ENCODE measurements around the gene MAP3K7.

The MAP3K7 gene

DNA sequence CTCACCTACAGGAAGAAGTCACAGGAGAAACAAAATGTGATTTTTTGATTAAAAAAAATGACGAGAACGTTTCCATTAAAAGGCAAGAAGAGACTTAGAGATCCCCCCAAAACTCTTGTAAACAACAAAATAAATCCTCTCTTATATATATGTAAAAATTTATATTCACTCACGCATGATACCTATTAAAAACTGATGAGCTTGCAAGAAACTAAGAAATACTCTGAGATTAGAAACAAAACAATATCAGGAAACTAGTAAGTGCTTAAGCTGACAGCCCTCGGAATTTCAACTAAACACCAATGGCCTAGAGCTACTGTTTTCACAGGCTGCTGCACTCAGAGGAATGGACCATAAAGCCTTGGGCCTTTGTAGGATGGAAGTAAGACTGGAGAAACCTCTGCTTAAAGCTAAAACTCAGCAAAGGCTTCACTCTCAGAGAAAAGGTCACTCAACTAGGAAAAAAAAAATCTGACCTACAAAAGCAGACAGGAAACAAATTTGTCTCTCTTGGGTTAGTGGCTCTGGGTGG is 63.0 kb downstream of the MAP3K7 start:
- no peak for DNase-seq

DNA sequence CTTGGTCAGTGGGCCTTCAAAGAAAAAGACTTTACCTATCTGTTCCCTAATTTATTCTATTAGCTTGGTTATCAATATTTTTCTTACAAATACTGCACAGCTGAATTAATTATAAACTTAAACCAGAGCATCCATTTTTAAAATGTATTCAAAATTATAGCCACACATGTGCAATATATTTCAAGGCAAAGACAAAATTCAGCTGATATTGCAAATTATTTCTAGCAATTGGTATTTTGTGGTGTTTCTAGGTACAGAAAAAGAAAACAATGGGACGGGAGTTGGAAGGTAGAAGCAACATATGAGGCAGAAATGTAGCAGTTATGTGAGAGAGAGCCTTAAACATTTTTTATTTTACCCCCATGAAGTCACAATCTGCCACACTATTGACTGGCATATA is 64.9 kb downstream of the MAP3K7 start:
- DNase-seq, result no peak

DNA sequence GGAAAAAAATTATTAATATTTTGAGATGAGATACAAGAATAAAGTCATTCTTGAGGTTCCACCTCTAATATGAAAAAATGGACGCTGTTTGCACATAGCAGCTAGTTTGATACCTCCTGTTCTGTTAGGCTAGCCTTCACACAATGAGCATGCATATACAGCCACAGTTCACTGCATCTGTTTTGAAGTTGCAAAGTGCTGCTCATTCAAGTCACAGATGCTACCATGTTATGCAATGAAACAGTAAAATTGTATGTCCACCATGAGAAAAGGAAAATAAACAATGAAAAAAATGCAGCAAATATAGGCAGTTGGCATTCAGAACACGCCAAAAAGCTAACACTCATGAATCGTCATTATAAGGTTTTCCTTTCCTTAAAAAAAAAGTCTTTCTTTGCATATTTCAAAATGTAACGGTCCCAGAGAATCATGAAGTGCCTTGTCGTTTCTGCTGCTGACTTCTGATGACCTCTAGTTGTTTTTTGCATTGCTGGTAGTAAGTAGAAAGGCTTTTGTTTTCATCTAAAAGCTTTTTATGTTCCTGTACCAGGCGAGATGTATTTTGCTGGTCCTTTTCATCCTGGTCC is 70.7 kb downstream of the MAP3K7 start:
- no peak for DNase-seq

DNA sequence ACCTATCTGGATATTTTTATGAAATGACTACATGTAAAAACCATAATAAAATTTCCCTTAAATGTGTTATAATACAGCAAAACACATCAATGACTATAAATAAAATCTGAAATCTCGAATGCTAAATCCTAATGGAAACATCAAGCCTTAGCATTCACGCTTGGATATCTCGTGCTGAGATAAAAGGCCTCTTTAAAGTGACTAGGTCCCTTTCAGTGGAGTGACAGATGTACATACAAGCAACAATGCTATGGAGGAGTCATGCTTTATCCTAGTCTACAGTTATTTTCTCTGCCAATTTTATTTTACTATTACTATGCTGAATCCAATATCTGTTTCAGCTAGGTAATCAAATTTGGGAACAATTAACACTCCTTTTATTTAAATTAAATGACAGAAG is 72.4 kb downstream of the MAP3K7 start:
- DNase-seq, result no peak

DNA sequence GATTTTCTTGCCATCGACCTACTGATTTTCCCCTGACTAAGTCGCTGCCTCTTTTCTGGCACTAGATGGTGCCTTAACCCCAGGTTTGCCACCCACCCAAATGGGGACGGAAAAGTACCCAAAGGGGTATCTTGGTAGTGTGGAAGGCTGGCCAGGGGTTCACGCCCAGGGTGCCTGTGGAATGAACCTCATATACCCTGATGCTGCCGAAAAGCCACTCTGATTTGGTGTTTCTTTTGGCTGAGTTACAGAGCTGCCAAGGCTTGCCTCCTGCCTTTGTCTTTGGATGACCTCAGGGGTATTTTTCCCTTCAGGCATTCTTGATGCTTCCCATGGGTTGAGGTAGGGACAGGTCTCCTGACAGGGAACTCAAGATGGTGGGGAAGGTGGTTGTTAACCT is 78.1 kb downstream of the MAP3K7 start:
- DNase-seq, result no peak

GRCh38 chr6:90502866-90503407 is 83.9 kb downstream of the MAP3K7 start:
- no peak for DNase-seq

GRCh38 chr6:90502381-90502780 is 84.5 kb downstream of the MAP3K7 start:
- DNase-seq, result no peak

GRCh38 chr6:90500458-90500857 is 86.4 kb downstream of the MAP3K7 start:
- no peak for DNase-seq

DNA sequence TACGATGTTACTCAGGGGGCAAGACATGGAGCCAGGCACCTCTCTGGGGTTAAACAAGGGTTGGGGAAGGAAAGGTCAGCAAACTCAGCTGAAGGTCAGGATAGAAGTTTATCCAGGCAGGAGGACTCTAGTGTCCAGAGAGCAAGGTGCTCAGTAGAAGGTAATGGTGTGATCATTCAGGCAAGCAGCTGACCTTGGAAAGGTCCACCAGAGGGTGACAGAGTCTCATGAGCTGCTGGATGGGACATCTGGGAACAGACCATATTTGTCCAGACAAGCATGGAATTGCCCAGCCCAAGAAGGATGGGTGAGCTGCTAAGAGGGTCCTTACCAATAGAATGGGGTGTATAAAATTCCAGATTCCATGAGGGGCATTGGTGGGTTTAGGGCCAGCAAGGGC is 89.5 kb downstream of the MAP3K7 start:
- no peak for DNase-seq

DNA sequence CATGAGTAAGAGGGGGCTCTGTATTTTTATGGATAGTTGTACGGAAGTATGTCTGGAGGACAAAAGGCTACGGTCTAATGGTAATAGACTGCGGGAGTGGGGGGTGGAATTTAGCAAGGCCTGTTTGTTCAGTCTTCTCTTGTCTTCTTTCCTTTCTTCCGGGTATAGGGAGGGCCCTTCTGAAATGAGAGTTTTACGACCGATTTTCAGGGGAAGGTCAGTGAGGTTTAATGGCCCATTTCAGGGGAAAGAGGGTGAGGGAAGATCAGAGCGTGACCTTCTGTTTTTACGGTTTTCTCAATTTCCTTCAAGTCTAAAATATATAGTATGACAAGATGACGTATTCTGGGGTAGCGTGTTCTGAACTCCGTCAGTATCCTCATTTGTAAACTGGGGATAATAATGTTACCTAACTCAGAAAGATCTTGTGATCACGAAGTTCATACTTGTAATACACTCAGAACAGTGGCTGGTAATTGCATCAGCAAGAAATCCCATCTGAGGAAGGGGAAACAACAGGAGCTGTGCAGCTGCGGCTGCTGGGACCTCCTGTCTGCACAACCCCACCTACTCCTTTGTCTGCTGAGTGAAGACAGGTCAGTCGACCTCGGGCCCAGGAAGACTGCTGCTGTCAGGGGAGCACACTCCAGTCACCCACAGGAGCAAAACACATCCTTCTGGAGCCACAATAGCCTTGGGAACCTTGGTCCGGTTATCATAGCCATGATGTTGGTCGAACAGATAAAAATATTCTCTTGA is 90.4 kb downstream of the MAP3K7 start:
- DNase-seq, result peak; percentile 14

GRCh38 chr6:90495216-90495817 is 91.6 kb downstream of the MAP3K7 start:
- DNase-seq, result no peak

DNA sequence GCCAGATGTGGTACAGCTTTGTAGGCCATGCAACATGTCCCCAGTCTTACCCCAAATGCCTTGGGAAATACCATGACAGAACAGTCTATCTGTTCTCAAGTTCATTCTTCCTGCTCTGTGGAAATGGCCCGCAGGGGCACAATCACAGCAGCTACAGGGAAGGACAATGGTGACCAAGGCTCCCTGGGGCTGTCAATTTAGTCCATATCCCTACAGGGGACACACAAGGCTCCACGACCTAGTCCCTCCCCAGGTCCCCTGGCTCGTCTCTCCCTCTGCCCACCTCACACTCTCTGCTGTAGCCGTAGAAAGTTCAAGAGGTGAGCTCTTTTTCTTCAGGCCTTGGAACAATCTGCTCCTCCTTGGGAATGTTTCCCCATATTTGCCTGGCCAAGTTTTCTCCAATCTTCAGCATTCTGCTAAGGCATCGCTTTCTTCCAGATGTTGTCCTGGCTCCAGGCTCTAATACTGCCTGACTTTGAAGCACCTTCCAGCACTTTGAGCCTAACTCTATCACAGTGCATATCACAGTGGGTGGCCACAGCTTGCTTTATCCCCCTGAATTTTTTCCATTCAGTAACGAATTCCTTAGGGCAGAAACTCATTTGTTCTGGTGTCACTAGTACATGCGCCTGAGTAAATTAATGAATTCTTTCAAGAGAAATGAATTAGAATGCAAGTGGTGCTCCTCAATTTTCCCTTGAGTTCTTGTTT is 92.6 kb downstream of the MAP3K7 start:
- no peak for DNase-seq

- DNase-seq, result no peak
These were observed 93.5 kb downstream of the MAP3K7 start for GRCh38 chr6:90493332-90493731.

GRCh38 chr6:90492798-90493197 is 94.1 kb downstream of the MAP3K7 start:
- DNase-seq, result no peak

DNA sequence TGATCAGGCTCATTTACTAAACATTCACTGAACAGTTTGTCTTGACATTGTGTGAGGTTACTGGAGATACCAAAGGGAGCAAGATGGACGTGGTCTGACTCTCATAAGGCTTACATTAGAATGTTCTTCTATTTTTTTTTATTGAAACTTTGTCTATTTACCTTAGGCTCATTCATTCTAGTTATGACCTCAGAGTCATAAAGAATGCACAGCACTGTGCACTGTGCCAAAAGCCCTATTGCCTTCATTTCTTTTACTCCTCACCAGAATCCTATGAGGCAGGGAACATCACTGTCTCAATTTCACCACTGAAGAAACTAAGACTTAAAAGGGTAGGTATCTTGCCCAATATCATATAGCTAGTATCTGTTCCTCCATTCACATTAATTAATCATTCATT is 94.5 kb downstream of the MAP3K7 start:
- no peak for DNase-seq

DNA sequence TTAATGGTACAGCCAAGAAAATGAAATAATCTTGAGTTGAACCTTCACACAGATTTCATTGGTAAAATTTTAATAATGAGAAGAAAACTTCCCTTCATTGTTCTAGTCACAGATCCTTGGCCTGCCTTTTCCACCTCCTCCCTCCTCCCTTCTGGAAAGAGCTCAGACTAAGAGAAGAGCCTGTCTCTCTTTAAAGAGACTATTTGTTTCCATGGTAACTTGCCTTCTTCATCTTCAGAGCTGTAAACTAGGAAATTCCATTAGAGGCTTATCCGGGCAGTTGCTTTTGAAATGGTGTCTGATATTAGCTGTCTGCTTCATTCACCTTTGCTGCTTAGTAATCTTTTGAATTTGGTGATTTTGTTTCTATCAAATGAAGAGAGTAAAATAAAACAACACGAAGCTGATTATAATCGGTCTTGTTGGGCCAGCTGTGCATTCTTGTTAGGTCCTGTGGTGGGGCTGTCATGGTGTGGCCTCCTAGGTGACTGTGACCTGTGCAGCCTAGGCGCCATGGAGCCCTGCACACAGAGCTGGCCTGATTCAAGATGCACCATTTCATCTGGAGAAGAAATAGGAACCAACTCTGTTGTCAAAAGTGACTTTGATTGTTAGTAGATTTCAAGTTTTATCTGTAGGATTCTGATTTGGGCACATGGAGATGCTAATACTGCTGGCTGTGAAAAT is 96.7 kb downstream of the MAP3K7 start:
- no peak for DNase-seq

DNA sequence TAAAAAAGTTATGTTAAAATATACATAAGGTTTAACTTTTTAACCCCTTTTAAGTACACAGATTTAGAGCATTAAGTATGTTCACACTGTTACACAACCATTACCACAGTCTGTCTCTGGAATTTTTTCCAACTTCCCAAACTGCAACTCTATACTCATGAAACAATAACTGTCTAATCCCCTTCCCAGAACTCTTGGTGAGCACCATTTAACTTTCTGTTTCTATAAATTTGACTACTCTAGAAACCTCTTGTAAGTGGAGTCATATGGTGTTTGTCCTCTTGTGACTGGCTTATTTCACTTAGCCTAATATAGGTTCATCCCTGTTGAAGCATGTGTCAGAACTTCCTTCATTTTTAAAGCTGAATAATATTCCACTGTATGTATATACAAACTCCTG is 98.1 kb downstream of the MAP3K7 start:
- no peak for DNase-seq

- no peak for DNase-seq
These were observed 101.1 kb downstream of the MAP3K7 start for GRCh38 chr6:90485635-90486277.

- DNase-seq, result no peak
These were observed 102.0 kb downstream of the MAP3K7 start for GRCh38 chr6:90484903-90485302.

DNA sequence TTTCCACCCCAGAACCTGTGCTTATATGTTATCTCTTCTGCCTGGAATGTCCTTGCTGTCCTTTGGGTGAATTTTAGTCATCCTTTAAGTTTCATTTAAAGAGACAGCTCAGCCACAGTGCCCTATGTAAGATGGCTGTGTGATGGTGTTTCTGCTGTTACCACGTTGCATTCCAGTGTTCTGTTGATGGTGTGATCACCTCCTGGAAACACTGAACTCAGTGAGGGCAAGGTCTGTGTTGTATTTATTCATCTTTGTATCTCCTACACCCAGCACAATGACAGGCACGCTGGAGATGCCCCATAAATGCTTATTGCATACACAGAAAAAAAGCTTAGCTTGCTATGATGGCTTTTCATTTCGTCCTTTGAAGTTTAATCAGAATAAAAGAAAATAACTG is 102.5 kb downstream of the MAP3K7 start:
- DNase-seq, result no peak

- DNase-seq, result no peak
These were observed 102.9 kb downstream of the MAP3K7 start for GRCh38 chr6:90483956-90484355.
